H9 (cell line): ENCODE data around the gene PHAF1. TPM values are rescaled to one million over a fixed set of nuclear protein-coding genes. Genes with fewer than 3 reads are reported as not detected.
A peak's percentile ranks its signal among the peaks of the same experiment; 100 is the strongest.

ENCODE experiments used
- DNase-seq: peaks from one replicate; pipeline ENCODE4 v3.0.0-alpha.2; 2017
- H2AFZ ChIP-seq: one replicate; pipeline ENCODE4 v1.6.1; 2013; ENCODE audit warnings: mild to moderate bottlenecking, low read length, control low read depth, moderate library complexity
- H2AK5ac ChIP-seq: 2 replicates; pipeline ENCODE4 v1.6.1; 2013; ENCODE audit warnings: low read length, control low read depth, mixed read lengths; ENCODE audit not compliant: insufficient read length
- H2BK120ac ChIP-seq: one replicate; pipeline ENCODE4 v1.6.1; 2013; ENCODE audit warnings: low read depth, mild to moderate bottlenecking, low read length, control low read depth, inconsistent platforms; ENCODE audit not compliant: poor library complexity, severe bottlenecking
- H2BK12ac ChIP-seq: 2 replicates; pipeline ENCODE4 v1.6.1; 2013; ENCODE audit warnings: low read length, control low read depth, mixed read lengths, low read depth; ENCODE audit not compliant: insufficient read length
- H2BK15ac ChIP-seq: 2 replicates; pipeline ENCODE4 v1.6.1; 2013; ENCODE audit warnings: low read depth, low read length, control low read depth
- H2BK20ac ChIP-seq: one replicate; pipeline ENCODE4 v1.6.1; 2013; ENCODE audit warnings: low read depth, mild to moderate bottlenecking, low read length, control low read depth, inconsistent platforms; ENCODE audit not compliant: poor library complexity, severe bottlenecking
- H2BK5ac ChIP-seq: 2 replicates; pipeline ENCODE4 v1.6.1; 2013; ENCODE audit warnings: low read length, control low read depth, mixed read lengths; ENCODE audit not compliant: insufficient read length
- H3K14ac ChIP-seq: 2 replicates; pipeline ENCODE4 v1.6.1; 2013; ENCODE audit warnings: low read length, control low read depth; ENCODE audit not compliant: insufficient read depth
- H3K18ac ChIP-seq: 2 replicates; pipeline ENCODE4 v1.6.1; 2013; ENCODE audit warnings: low read depth, mild to moderate bottlenecking, mixed read lengths, low read length, control low read depth; ENCODE audit not compliant: insufficient read length
- H3K23ac ChIP-seq: 2 replicates; pipeline ENCODE4 v1.6.1; 2013; ENCODE audit warnings: low read length, control low read depth, mixed read lengths, low read depth; ENCODE audit not compliant: insufficient read length
- H3K23me2 ChIP-seq: 2 replicates; pipeline ENCODE4 v1.6.1; 2013; ENCODE audit warnings: low read depth, mild to moderate bottlenecking, mixed read lengths, low read length, control low read depth; ENCODE audit not compliant: insufficient read length, poor library complexity, severe bottlenecking
- H3K27ac ChIP-seq: 2 replicates; pipeline ENCODE4 v1.5.1; 2013; ENCODE audit warnings: low read length, control low read depth, mixed read lengths, low read depth; ENCODE audit not compliant: insufficient read length
- H3K27me3 ChIP-seq: 2 replicates; pipeline ENCODE4 v1.6.1; 2013; ENCODE audit warnings: low read length, control low read depth, inconsistent platforms; ENCODE audit not compliant: insufficient read depth
- H3K4ac ChIP-seq: 2 replicates; pipeline ENCODE4 v1.6.1; 2013; ENCODE audit warnings: low read depth, mild to moderate bottlenecking, control low read depth, inconsistent platforms, low read length, moderate library complexity
- H3K4me1 ChIP-seq: 2 replicates; pipeline ENCODE4 v1.6.1; 2013; ENCODE audit warnings: low read length, control low read depth, inconsistent platforms; ENCODE audit not compliant: insufficient read depth
- H3K4me2 ChIP-seq: 2 replicates; pipeline ENCODE4 v1.6.1; 2013; ENCODE audit warnings: low read length, control low read depth, mixed read lengths; ENCODE audit not compliant: insufficient read length, insufficient read depth
- H3K56ac ChIP-seq: 2 replicates; pipeline ENCODE4 v1.6.1; 2013; ENCODE audit warnings: low read depth, mild to moderate bottlenecking, mixed read lengths, low read length, control low read depth; ENCODE audit not compliant: insufficient read length
- H3K79me1 ChIP-seq: 2 replicates; pipeline ENCODE4 v1.6.1; 2013; ENCODE audit warnings: low read depth, mild to moderate bottlenecking, moderate library complexity, low read length, control low read depth, inconsistent platforms; ENCODE audit not compliant: insufficient read depth, poor library complexity, severe bottlenecking
- H3K79me2 ChIP-seq: 2 replicates; pipeline ENCODE4 v1.6.1; 2013; ENCODE audit warnings: low read length, control low read depth, inconsistent platforms; ENCODE audit not compliant: insufficient read depth
- H3K9ac ChIP-seq: 2 replicates; pipeline ENCODE4 v1.6.1; 2013; ENCODE audit warnings: low read length, control low read depth, mixed read lengths; ENCODE audit not compliant: insufficient read length; ENCODE audit errors: extremely low read depth
- H3K9me3 ChIP-seq: one replicate; pipeline ENCODE4 v1.6.1; 2013; ENCODE audit warnings: low read depth, low read length, inconsistent platforms; ENCODE audit not compliant: control insufficient read depth
- H3T11ph ChIP-seq: one replicate; pipeline ENCODE4 v1.6.1; 2013; ENCODE audit warnings: mild to moderate bottlenecking, low read length, control low read depth, inconsistent platforms
- H4K20me1 ChIP-seq: one replicate; pipeline ENCODE4 v1.6.1; 2013; ENCODE audit not compliant: control insufficient read depth, insufficient read length, insufficient read depth
- H4K5ac ChIP-seq: 2 replicates; pipeline ENCODE4 v1.6.1; 2013; ENCODE audit warnings: low read depth, mild to moderate bottlenecking, mixed read lengths, low read length, control low read depth; ENCODE audit not compliant: insufficient read length
- H4K8ac ChIP-seq: replicated peaks from 2 replicates; pipeline ENCODE4 v1.6.1; 2013; ENCODE audit warnings: low read length, control low read depth, mixed read lengths, low read depth; ENCODE audit not compliant: insufficient read length
- H4K91ac ChIP-seq: 2 replicates; pipeline ENCODE4 v1.6.1; 2013; ENCODE audit warnings: low read depth, mild to moderate bottlenecking, moderate library complexity, mixed read lengths, low read length, control low read depth; ENCODE audit not compliant: insufficient read length
- H3K27ac Mint-ChIP-seq, 3 experiments: 2 replicates in 2 of 3; 3 replicates in 1 of 3; pipeline ENCODE4 v1.8.0; 2020 to 2021; ENCODE audit warnings: mixed read lengths in 3 of 3, mild to moderate bottlenecking in 1 of 3, moderate library complexity in 1 of 3
- H3K27me3 Mint-ChIP-seq: 2 replicates; pipeline ENCODE4 v1.8.0; 2021; ENCODE audit warnings: low read depth, mild to moderate bottlenecking, moderate library complexity, mixed read lengths
- H3K36me3 Mint-ChIP-seq, 3 experiments: 2 replicates in 2 of 3; 3 replicates in 1 of 3; pipeline ENCODE4 v1.8.0; 2020 to 2021; ENCODE audit warnings: low read depth in 3 of 3, mixed read lengths in 3 of 3; ENCODE audit not compliant: insufficient read depth in 1 of 3
- H3K4me1 Mint-ChIP-seq, 2 experiments: 2 replicates each; pipeline ENCODE4 v1.8.0; 2020; ENCODE audit warnings: mixed read lengths in 2 of 2
- H3K4me3 Mint-ChIP-seq, 2 experiments: 2 replicates in 1 of 2; 3 replicates in 1 of 2; pipeline ENCODE4 v1.8.0; 2020 to 2021; ENCODE audit warnings: mild to moderate bottlenecking in 2 of 2, mixed read lengths in 2 of 2, moderate library complexity in 1 of 2
- H3K9me3 Mint-ChIP-seq, 2 experiments: 2 replicates in 1 of 2; 3 replicates in 1 of 2; pipeline ENCODE4 v1.8.0; 2020; ENCODE audit warnings: mild to moderate bottlenecking in 2 of 2, mixed read lengths in 2 of 2, moderate library complexity in 1 of 2
- WGBS: extraction: QIAGEN DNeasy Blood & Tissue Kit; methylation state at CpG from one replicate; pipeline ENCODE4 v1.1.7; 2013; ENCODE audit warnings: missing lambda C conversion rate, low lambda C conversion rate, mixed read lengths; ENCODE audit not compliant: insufficient read length; ENCODE audit errors: extremely low coverage; 5-methylcytosine and 5-hydroxymethylcytosine counted together
- total RNA-seq: library from RNA; stranded (reverse); gene quantifications from 2 replicates; pipeline ENCODE4 v1.2.1, GENCODE V29; 2021
- TF ChIP-seq, protein P1 (sequence below): fragments of 200-600 bp; sonication (generic); conservative IDR thresholded peaks from 3 replicates; pipeline ENCODE4 v1.8.0; 2021; ENCODE audit warnings: antibody characterized with exemption, mild to moderate bottlenecking

Gene PHAF1
- total RNA-seq, 1 experiment from 2014 or later: 18.8 TPM

DNA sequence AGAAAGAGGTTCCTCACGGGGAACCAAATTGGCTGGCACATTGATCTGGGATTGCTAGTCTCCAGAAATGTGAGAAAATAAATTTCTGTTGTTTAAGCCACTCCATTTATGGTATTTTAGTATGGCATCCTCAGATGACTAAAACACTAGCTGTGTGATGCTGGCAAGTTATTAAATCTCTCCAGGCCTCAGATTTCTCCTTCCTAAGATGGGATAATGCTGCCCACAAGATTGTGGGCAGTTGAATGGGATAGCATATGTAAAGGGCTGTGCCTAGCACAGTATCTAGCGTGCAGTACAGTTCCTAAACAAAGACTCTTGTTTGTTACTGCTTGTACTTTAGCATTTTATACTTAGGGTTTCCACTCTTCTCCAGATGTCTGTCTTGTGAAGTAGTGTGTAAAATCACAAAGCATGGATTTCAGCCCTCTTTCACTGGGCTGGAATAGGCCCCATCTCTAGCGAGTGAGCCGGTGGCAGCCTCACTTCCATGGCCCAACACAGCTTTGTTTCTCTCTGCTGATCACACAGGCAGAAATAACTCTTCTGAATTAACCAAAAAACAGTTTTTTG lies 38.2 kb upstream of the PHAF1 start:
- Histone ChIP-seq H3K14ac (no peak overlapping the region), H2BK20ac (no peak overlapping the region), H2BK12ac (no peak overlapping the region), H4K5ac (no peak overlapping the region), H3K4ac (no peak overlapping the region), H4K8ac (no peak overlapping the region), H2BK120ac (no peak overlapping the region), H4K20me1 (no peaks in the 10 kb centered on the region), H3K4me1 (no peaks in the 10 kb centered on the region), H4K91ac (no peak overlapping the region), H3K9me3 (no peaks in the 10 kb centered on the region), H3K4me2 (no peak overlapping the region), H3K18ac (no peak overlapping the region), H3K27ac (no peak overlapping the region), H3K56ac (no peak overlapping the region), H2AK5ac (no peak overlapping the region), H2BK5ac (no peak overlapping the region), H3K79me2 (no peaks in the 10 kb centered on the region), H3K9ac (no peak overlapping the region), H3K23me2 (no peaks in the 10 kb centered on the region), H3K23ac (no peak overlapping the region), H2AFZ (no peak overlapping the region), H3K79me1 (no peaks in the 10 kb centered on the region), H3K27me3 (no peaks in the 10 kb centered on the region), H3T11ph (no peak overlapping the region), H2BK15ac (no peak overlapping the region)
- TF ChIP-seq, protein P1, sequence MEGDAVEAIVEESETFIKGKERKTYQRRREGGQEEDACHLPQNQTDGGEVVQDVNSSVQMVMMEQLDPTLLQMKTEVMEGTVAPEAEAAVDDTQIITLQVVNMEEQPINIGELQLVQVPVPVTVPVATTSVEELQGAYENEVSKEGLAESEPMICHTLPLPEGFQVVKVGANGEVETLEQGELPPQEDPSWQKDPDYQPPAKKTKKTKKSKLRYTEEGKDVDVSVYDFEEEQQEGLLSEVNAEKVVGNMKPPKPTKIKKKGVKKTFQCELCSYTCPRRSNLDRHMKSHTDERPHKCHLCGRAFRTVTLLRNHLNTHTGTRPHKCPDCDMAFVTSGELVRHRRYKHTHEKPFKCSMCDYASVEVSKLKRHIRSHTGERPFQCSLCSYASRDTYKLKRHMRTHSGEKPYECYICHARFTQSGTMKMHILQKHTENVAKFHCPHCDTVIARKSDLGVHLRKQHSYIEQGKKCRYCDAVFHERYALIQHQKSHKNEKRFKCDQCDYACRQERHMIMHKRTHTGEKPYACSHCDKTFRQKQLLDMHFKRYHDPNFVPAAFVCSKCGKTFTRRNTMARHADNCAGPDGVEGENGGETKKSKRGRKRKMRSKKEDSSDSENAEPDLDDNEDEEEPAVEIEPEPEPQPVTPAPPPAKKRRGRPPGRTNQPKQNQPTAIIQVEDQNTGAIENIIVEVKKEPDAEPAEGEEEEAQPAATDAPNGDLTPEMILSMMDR: no peak
- Mint-ChIP-seq H3K36me3 (peaks cover 6 to 50% (median 37%) of the 10 kb centered on the region in 3 experiments; a peak in 6 of 7 replicates), H3K4me3 (no peak overlapping the region), H3K4me1 (no peaks in the 10 kb centered on the region), H3K27me3 (no peaks in the 10 kb centered on the region), H3K27ac (peak overlapping the region in 1 of 3 experiments; percentile 7; a peak in 1 of 7 replicates), H3K9me3 (no peaks in the 10 kb centered on the region)
- WGBS: no CpG with 5 or more reads among the region's 4 CpGs
- no peak for DNase-seq
